AG04450 (cell line): ENCODE results near the gene RNF213. TPM values are rescaled to one million over a fixed set of nuclear protein-coding genes. Genes with fewer than 3 reads are reported as not detected.
A peak's percentile ranks its signal among the peaks of the same experiment; 100 is the strongest.

Source experiments
- CTCF ChIA-PET: fragments of 300-600, 350-600 bp; formaldehyde crosslinking; extraction: SDS; loops from one replicate; lab custom pipeline; 2022; ENCODE audit warnings: antibody characterized with exemption, inconsistent platforms; lab: Charles Lee
- POLR2A ChIA-PET: fragments of 350-600 bp; formaldehyde crosslinking; extraction: SDS; loops from one replicate; lab custom pipeline; 2021; ENCODE audit warnings: antibody characterized with exemption, inconsistent platforms; lab: Yijun Ruan, JAX
- DNase-seq: peaks from one replicate; pipeline ENCODE4 v3.0.0-alpha.2; 2011; ENCODE audit warnings: low read depth, low spot score
- H3K27ac ChIP-seq: one replicate; pipeline ENCODE4 v1.5.1; 2012; ENCODE audit warnings: low read depth, low read length, control low read depth
- H3K27me3 ChIP-seq: one replicate; pipeline ENCODE4 v1.6.0; 2012; ENCODE audit warnings: low read length; ENCODE audit not compliant: control insufficient read depth, insufficient read depth
- H3K4me3 ChIP-seq: 2 replicates; pipeline ENCODE4 v1.5.1; 2011; ENCODE audit warnings: mild to moderate bottlenecking, low read depth, low read length, control low read depth
- H3K9me3 ChIP-seq: 2 replicates; pipeline ENCODE4 v1.5.1; 2012; ENCODE audit warnings: low read length; ENCODE audit not compliant: control insufficient read depth, insufficient read depth
- CTCF ChIP-seq: IDR thresholded peaks from 2 replicates; pipeline ENCODE4 v1.5.1; 2011; ENCODE audit warnings: low read depth, low read length, control low read depth, inconsistent platforms
- polyA plus RNA-seq: library from polyadenylated mRNA; depleted of rRNA; stranded (reverse); fragments of >200 nt; gene quantifications from 2 replicates; pipeline ENCODE4 v1.2.3, GENCODE V29; 2011

RNF213 gene
- polyA plus RNA-seq, 1 experiment, result 46.8 TPM

GRCh38 chr17:80248894-80249710 is 11.6 kb upstream of the RNF213 start:
- H3K4me3 ChIP-seq, result no peak overlapping the region
- H3K27me3 ChIP-seq, result no peaks in the 10 kb centered on the region
- no peak for DNase-seq
- H3K9me3 ChIP-seq, result peaks cover 2% of the 10 kb centered on the region; the same call in 1 of the 2 replicates
- POLR2A ChIA-PET, result no interaction called here
- CTCF ChIA-PET, result no interaction called here
- no peak overlapping the region for H3K27ac ChIP-seq
- no peak for TF ChIP-seq CTCF

GRCh38 chr17:80251966-80252365 is 8.7 kb upstream of the RNF213 start:
- Histone ChIP-seq H3K27me3 (no peaks in the 10 kb centered on the region), H3K4me3 (no peak overlapping the region), H3K9me3 (peaks cover 2% of the 10 kb centered on the region; the same call in 1 of the 2 replicates), H3K27ac (no peak overlapping the region)
- no peak for DNase-seq
- TF ChIP-seq CTCF, result no peak
- CTCF ChIA-PET, result interaction anchor here (0.6 kb wide), 1 partner anchor 56 kb away, joined by 3 read pairs; no protein-coding TSS in a partner anchor
- POLR2A ChIA-PET, result no interaction called here

- Histone ChIP-seq H3K27me3 (no peaks in the 10 kb centered on the region), H3K27ac (no peak overlapping the region), H3K4me3 (no peak overlapping the region), H3K9me3 (peaks cover 2% of the 10 kb centered on the region; the same call in 1 of the 2 replicates)
- ChIA-PET CTCF (no interaction called here), POLR2A (no interaction called here)
- TF ChIP-seq CTCF, result peak; percentile 34
- DNase-seq, result no peak
These were observed 7.8 kb upstream of the RNF213 start for GRCh38 chr17:80252871-80253270.

- no peak overlapping the region for H3K4me3 ChIP-seq
- H3K27me3 ChIP-seq, result no peaks in the 10 kb centered on the region
- peaks cover 2% of the 10 kb centered on the region; the same call in 1 of the 2 replicates for H3K9me3 ChIP-seq
- no peak for TF ChIP-seq CTCF
- POLR2A ChIA-PET, result interaction anchor here (0.6 kb wide), 1 partner anchor 32 kb away, joined by 3 read pairs; no protein-coding TSS in a partner anchor
- CTCF ChIA-PET, result no interaction called here
- H3K27ac ChIP-seq, result peak overlapping the region; percentile 88
- no peak for DNase-seq
These were observed 6.8 kb upstream of the RNF213 start for GRCh38 chr17:80253631-80254395.
